AG04449 (cell line): ENCODE data around the gene PPP1R16B.
A peak's percentile ranks its signal among the peaks of the same experiment; 100 is the strongest.

Source experiments
- CTCF ChIA-PET: fragments of 350-600 bp; formaldehyde crosslinking; extraction: SDS; loops from one replicate; lab custom pipeline; 2021; ENCODE audit warnings: antibody characterized with exemption; lab: Yijun Ruan, JAX
- POLR2A ChIA-PET: fragments of 400-600, 350-600 bp; formaldehyde crosslinking; extraction: SDS; loops from one replicate; lab custom pipeline; 2020; ENCODE audit warnings: antibody characterized with exemption, inconsistent platforms; lab: Yijun Ruan, JAX
- DNase-seq: peaks from one replicate; pipeline ENCODE4 v3.0.0-alpha.2; 2010; ENCODE audit warnings: low read depth, low spot score
- H3K4me3 ChIP-seq: 2 replicates; pipeline ENCODE4 v1.5.1; 2011; ENCODE audit warnings: low read depth, mild to moderate bottlenecking, control low read depth, low read length
- CTCF ChIP-seq: IDR thresholded peaks from one replicate; pipeline ENCODE4 v1.5.1; 2011; ENCODE audit warnings: mild to moderate bottlenecking, moderate library complexity, low read length, control low read depth, inconsistent platforms; ENCODE audit not compliant: insufficient read depth; ENCODE audit errors: missing control alignments

The PPP1R16B gene

GRCh38 chr20:38961530-38962043 is 156.1 kb downstream of the PPP1R16B start:
- CTCF ChIA-PET = interaction anchor here (0.9 to 1.5 kb wide), 7 partner anchors 11 to 35 kb away, joined by 3 to 9 read pairs (median 4); partner anchors contain the start of gene FAM83D
- POLR2A ChIA-PET = interaction anchor here (0.9 to 1.5 kb wide), 2 partner anchors 9 to 35 kb away, joined by 6 to 8 read pairs; partner anchors contain the start of gene FAM83D
- TF ChIP-seq CTCF = no peak
- H3K4me3 ChIP-seq = peak overlapping the region; percentile 80
- DNase-seq = no peak

- peak; percentile 47 for TF ChIP-seq CTCF
- peak within 1 kb of the TSS; percentile 91 for H3K4me3 ChIP-seq
- CTCF ChIA-PET = interaction anchor here (0.8 to 1.9 kb wide), 13 partner anchors 11 to 88 kb away, joined by 3 to 9 read pairs (median 4); partner anchors contain the start of gene FAM83D
- POLR2A ChIA-PET = interaction anchor here (0.6 to 1.5 kb wide), 5 partner anchors 8 to 956 kb away, joined by 3 to 8 read pairs (median 3); partner anchors contain the start of gene FAM83D
- peak; percentile 50 for DNase-seq
Measured at GRCh38 chr20:38962044-38962927, 156.8 kb downstream of the PPP1R16B start, which contains the start of gene DHX35. Gene DHX35 (plus strand): TSS chr20:38962344. CDS start chr20:38962368, 24 bp downstream.

GRCh38 chr20:38962928-38963401 is 157.5 kb downstream of the PPP1R16B start:
- POLR2A ChIA-PET = interaction anchor here (0.8 to 1.5 kb wide), 3 partner anchors 33 to 87 kb away, joined by 3 to 8 read pairs (median 3); partner anchors contain the start of gene FAM83D
- no peak for TF ChIP-seq CTCF
- H3K4me3 ChIP-seq = peak overlapping the region; percentile 91
- no peak for DNase-seq
- CTCF ChIA-PET = interaction anchor here (0.6 to 2.5 kb wide), 14 partner anchors 8 to 118 kb away, joined by 3 to 9 read pairs (median 4); partner anchors contain the start of gene FAM83D

GRCh38 chr20:38963745-38964144 is 158.2 kb downstream of the PPP1R16B start:
- ChIA-PET POLR2A (interaction anchor here (0.6 kb wide), 1 partner anchor 36 kb away, joined by 4 read pairs; no protein-coding TSS in a partner anchor), CTCF (interaction anchor here (0.6 to 2.5 kb wide), 10 partner anchors 7 to 117 kb away, joined by 3 to 7 read pairs (median 3); no protein-coding TSS in a partner anchor)
- H3K4me3 ChIP-seq = no peak overlapping the region
- DNase-seq = no peak
- TF ChIP-seq CTCF = no peak

GRCh38 chr20:38965264-38965663 is 159.8 kb downstream of the PPP1R16B start:
- no peak for TF ChIP-seq CTCF
- no peak for DNase-seq
- POLR2A ChIA-PET = no interaction called here
- H3K4me3 ChIP-seq = no peak overlapping the region
- CTCF ChIA-PET = interaction anchor here (1.3 to 2.5 kb wide), 2 partner anchors 37 to 116 kb away, joined by 3 to 7 read pairs; no protein-coding TSS in a partner anchor
